GM12873 (cell line): ENCODE measurements around the gene FBXL14.

Experiments
- CTCF ChIP-seq: IDR thresholded peaks from 2 replicates; pipeline ENCODE4 v1.5.1; 2012; ENCODE audit warnings: low read depth, mild to moderate bottlenecking, moderate library complexity, low read length, control low read depth; ENCODE audit not compliant: insufficient read depth; ENCODE audit errors: missing control alignments

Gene FBXL14

GRCh38 chr12:1529228-1529861 is 65.0 kb downstream of the FBXL14 start:
- no peak for TF ChIP-seq CTCF

GRCh38 chr12:1528791-1529190 is 65.6 kb downstream of the FBXL14 start:
- no peak for TF ChIP-seq CTCF

DNA sequence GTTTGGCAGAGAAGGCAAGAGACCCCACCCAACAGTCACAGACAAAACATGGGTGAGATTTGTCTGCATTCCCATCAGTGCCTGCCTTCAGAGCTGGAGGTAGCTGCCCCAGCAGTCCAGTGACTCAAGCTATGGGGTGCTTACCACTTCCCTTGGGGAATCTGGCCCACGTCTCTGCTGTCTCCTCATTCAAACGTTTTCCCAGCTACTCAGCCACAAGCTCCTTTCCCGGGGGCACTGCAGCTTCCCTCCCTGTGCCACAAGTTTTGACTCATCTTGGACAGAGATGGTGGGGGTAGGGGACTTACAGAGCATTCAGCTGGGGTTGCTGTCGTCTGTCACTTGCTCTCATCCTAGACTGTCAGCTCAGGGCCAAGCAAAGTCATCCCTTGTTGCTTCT is 66.6 kb downstream of the FBXL14 start:
- no peak for TF ChIP-seq CTCF

- no peak for TF ChIP-seq CTCF
These were observed 68.5 kb downstream of the FBXL14 start for GRCh38 chr12:1525858-1526257.

- TF ChIP-seq CTCF, result no peak
These were observed 70.8 kb downstream of the FBXL14 start for GRCh38 chr12:1523558-1524050.

DNA sequence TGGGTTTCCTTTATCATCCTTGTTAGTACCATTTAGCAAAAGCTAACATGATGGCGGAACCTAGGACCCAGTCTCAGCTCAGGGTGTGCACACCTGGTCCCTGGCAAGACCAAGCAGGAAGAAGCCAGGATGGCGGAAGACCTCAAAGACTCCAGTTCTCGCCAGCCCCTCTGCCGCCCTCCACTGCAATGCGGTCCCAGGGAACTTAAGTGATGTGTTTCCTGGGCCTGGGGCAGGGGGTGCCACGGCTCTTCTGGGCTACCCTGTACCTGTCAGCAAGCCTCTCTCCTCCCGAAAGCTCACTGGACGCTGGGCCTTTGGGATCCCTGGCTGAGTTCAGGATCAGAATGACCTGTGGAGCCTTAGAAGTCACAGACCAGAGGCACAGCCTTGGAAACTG is 71.3 kb downstream of the FBXL14 start:
- TF ChIP-seq CTCF, result no peak

GRCh38 chr12:1519642-1520041 is 74.7 kb downstream of the FBXL14 start:
- TF ChIP-seq CTCF, result no peak
